ENCODE measurements around the gene RALGPS1.

The RALGPS1 gene

DNA sequence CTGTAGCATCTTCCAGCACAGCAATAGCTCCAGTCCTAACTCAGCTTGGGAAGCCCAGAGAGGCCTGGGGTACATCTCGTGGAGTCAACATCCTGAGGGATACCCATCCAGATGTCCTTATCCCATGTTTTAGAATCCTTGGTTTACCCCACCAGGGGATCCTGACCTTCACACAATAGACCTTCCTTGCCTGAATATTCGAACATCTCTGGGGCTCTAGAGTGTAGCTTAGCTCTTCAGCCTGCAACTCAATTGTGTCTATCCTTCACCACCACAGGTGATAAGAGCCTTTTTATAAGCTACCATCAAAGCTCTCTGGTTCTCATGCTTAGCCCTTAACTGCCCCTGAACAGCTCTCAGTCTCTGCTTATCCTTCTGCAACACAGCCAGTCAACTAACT lies 7.5 kb upstream of the RALGPS1 start:
- H3K27me3 ChIP-seq (ENCODE audit: insufficient read depth, poor library complexity, severe bottlenecking), result peaks cover 3% of the 10 kb centered on the region
- TF ChIP-seq, protein P1, sequence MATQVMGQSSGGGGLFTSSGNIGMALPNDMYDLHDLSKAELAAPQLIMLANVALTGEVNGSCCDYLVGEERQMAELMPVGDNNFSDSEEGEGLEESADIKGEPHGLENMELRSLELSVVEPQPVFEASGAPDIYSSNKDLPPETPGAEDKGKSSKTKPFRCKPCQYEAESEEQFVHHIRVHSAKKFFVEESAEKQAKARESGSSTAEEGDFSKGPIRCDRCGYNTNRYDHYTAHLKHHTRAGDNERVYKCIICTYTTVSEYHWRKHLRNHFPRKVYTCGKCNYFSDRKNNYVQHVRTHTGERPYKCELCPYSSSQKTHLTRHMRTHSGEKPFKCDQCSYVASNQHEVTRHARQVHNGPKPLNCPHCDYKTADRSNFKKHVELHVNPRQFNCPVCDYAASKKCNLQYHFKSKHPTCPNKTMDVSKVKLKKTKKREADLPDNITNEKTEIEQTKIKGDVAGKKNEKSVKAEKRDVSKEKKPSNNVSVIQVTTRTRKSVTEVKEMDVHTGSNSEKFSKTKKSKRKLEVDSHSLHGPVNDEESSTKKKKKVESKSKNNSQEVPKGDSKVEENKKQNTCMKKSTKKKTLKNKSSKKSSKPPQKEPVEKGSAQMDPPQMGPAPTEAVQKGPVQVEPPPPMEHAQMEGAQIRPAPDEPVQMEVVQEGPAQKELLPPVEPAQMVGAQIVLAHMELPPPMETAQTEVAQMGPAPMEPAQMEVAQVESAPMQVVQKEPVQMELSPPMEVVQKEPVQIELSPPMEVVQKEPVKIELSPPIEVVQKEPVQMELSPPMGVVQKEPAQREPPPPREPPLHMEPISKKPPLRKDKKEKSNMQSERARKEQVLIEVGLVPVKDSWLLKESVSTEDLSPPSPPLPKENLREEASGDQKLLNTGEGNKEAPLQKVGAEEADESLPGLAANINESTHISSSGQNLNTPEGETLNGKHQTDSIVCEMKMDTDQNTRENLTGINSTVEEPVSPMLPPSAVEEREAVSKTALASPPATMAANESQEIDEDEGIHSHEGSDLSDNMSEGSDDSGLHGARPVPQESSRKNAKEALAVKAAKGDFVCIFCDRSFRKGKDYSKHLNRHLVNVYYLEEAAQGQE (IDR thresholded peaks at IDR 0.05; ENCODE audit: insufficient replicate concordance, low read depth), result no peak
- TF ChIP-seq SPI1 (IDR thresholded peaks at IDR 0.05; ENCODE audit: borderline replicate concordance, low read depth) (no peak), POLR2AphosphoS5 (IDR thresholded peaks at IDR 0.05; ENCODE audit: low read depth) (no peak), GABPA (IDR thresholded peaks at IDR 0.05; ENCODE audit: low read depth) (no peak)
- TF ChIP-seq, protein P2, sequence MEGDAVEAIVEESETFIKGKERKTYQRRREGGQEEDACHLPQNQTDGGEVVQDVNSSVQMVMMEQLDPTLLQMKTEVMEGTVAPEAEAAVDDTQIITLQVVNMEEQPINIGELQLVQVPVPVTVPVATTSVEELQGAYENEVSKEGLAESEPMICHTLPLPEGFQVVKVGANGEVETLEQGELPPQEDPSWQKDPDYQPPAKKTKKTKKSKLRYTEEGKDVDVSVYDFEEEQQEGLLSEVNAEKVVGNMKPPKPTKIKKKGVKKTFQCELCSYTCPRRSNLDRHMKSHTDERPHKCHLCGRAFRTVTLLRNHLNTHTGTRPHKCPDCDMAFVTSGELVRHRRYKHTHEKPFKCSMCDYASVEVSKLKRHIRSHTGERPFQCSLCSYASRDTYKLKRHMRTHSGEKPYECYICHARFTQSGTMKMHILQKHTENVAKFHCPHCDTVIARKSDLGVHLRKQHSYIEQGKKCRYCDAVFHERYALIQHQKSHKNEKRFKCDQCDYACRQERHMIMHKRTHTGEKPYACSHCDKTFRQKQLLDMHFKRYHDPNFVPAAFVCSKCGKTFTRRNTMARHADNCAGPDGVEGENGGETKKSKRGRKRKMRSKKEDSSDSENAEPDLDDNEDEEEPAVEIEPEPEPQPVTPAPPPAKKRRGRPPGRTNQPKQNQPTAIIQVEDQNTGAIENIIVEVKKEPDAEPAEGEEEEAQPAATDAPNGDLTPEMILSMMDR (IDR thresholded peaks at IDR 0.05; ENCODE audit: insufficient read depth, low read length), result no peak
- DNase-seq (ENCODE audit: low read depth in 1 of 2, low spot score in 1 of 2), result no peak
- no peak overlapping the region for H3K4me3 ChIP-seq (replicated peaks; ENCODE audit: insufficient read depth, low read length)
- H3K27ac ChIP-seq (replicated peaks), result no peak overlapping the region

DNA sequence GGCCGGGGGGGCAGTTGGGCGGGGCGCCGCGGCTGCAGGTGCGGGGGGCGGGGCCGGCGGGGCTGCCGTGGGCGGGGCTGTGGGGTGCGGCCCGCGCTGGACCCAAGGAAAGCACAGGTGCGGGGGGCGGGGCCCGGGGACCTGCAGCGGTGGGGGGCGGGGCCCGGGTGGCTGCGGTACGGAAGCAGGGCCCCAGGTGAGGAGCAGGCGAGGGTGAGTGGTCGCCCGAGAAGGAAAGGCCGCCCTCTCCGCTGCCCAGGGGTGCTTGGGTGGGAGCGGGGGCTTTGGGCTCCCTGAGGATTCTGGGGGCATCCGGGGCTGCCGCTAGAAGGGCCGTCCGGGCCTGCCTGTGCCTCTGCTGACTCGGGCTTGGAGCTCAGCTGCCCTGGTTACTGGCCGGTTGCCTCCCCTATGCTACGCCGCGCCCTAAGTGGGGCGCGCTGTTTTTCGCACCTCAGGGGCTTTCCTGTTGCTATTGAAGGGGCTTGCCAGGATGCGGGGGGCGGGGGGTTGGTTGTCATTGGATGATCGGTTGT lies 767 bp downstream of the RALGPS1 start:
- no peak for TF ChIP-seq SPI1 (IDR thresholded peaks at IDR 0.05; ENCODE audit: borderline replicate concordance, low read depth)
- TF ChIP-seq, protein P1 (IDR thresholded peaks at IDR 0.05; ENCODE audit: insufficient replicate concordance, low read depth), result no peak
- TF ChIP-seq GABPA (IDR thresholded peaks at IDR 0.05; ENCODE audit: low read depth), result no peak
- TF ChIP-seq POLR2AphosphoS5 (IDR thresholded peaks at IDR 0.05; ENCODE audit: low read depth), result no peak
- TF ChIP-seq, protein P2 (IDR thresholded peaks at IDR 0.05; ENCODE audit: insufficient read depth, low read length), result no peak
- DNase-seq (ENCODE audit: low read depth in 1 of 2, low spot score in 1 of 2), result no peak
- H3K4me3 ChIP-seq (replicated peaks; ENCODE audit: insufficient read depth, low read length), result peak overlapping the region; percentile 30
- H3K27me3 ChIP-seq (ENCODE audit: insufficient read depth, poor library complexity, severe bottlenecking), result peaks cover 8% of the 10 kb centered on the region
- H3K27ac ChIP-seq (replicated peaks), result no peak overlapping the region

DNA sequence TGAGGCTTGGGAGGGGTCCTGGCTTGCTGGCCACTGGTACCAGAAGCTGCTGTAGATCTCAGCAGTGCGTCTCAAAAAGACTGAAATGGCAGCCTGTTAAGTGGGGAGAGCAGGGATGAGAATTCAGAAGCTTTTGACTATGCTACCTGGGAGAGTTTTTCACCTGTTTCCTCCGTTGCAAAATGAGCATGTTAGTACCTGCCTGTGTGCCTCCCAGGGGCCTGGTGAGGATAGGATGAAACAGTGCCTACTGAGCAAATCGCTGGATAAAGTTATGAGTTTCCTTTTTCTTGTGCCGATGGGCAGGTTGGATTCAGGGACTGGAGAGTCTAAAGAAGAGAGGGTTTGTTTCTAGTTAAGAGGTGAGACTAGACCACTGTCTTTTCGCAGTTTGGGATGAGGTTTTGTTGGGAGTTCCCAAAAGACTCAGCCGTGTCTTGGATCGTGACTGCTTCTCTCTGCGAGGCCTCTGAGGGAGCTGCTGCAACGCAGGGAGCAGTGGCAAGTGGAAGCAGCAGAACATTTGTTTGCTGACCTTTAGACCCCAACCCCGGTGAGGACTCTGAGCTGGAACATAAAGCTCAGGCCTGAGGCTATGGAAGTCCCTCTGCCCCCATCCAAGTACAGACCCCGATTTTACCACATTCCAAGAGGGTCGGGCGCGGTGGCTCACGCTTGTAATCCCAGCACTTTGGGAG lies 1.4 kb downstream of the RALGPS1 start:
- TF ChIP-seq, protein P1 (IDR thresholded peaks at IDR 0.05; ENCODE audit: insufficient replicate concordance, low read depth), result no peak
- TF ChIP-seq POLR2AphosphoS5 (IDR thresholded peaks at IDR 0.05; ENCODE audit: low read depth), result no peak
- TF ChIP-seq GABPA (IDR thresholded peaks at IDR 0.05; ENCODE audit: low read depth), result no peak
- TF ChIP-seq, protein P2 (IDR thresholded peaks at IDR 0.05; ENCODE audit: insufficient read depth, low read length), result no peak
- no peak for TF ChIP-seq SPI1 (IDR thresholded peaks at IDR 0.05; ENCODE audit: borderline replicate concordance, low read depth)
- Histone ChIP-seq H3K27me3 (ENCODE audit: insufficient read depth, poor library complexity, severe bottlenecking) (peaks cover 8% of the 10 kb centered on the region), H3K4me3 (replicated peaks; ENCODE audit: insufficient read depth, low read length) (no peak overlapping the region), H3K27ac (replicated peaks) (no peak overlapping the region)
- no peak for DNase-seq (ENCODE audit: low read depth in 1 of 2, low spot score in 1 of 2)
